Fibroblast of the aortic adventitia (primary cell): ENCODE results near the gene ZNF44. TPM values are rescaled to one million over a fixed set of nuclear protein-coding genes. Genes with fewer than 3 reads are reported as not detected.
"Not testable (repeated sequence)": the region's sequence is repeated elsewhere in the genome, so short reads cannot be mapped to it uniquely, and the experiment has no call there.

Experiments used
- DNase-seq: peaks from one replicate; pipeline ENCODE4 v3.0.0-alpha.2; 2010; ENCODE audit warnings: low read depth
- H3K4me3 ChIP-seq: 2 replicates; pipeline ENCODE4 v1.5.1; 2011; ENCODE audit warnings: low read depth, mild to moderate bottlenecking, control low read depth, low read length, moderate library complexity
- total RNA-seq: library from RNA; depleted of rRNA; stranded (reverse); fragments of >200 nt; gene quantifications from 2 replicates; pipeline ENCODE4 v1.2.3, GENCODE V29; 2012; ENCODE audit warnings: low replicate concordance
- TF ChIP-seq, protein P1 (sequence below): IDR thresholded peaks from 2 replicates; pipeline ENCODE4 v1.5.1; 2011; ENCODE audit warnings: mild to moderate bottlenecking, low read length, control low read depth, inconsistent platforms; ENCODE audit not compliant: insufficient read depth

Gene ZNF44
- total RNA-seq, 1 donor: 5.3 TPM

GRCh38 chr19:12318782-12319413 lies 24.2 kb upstream of the ZNF44 start:
- H3K4me3 ChIP-seq: no peak overlapping the region
- TF ChIP-seq, protein P1, sequence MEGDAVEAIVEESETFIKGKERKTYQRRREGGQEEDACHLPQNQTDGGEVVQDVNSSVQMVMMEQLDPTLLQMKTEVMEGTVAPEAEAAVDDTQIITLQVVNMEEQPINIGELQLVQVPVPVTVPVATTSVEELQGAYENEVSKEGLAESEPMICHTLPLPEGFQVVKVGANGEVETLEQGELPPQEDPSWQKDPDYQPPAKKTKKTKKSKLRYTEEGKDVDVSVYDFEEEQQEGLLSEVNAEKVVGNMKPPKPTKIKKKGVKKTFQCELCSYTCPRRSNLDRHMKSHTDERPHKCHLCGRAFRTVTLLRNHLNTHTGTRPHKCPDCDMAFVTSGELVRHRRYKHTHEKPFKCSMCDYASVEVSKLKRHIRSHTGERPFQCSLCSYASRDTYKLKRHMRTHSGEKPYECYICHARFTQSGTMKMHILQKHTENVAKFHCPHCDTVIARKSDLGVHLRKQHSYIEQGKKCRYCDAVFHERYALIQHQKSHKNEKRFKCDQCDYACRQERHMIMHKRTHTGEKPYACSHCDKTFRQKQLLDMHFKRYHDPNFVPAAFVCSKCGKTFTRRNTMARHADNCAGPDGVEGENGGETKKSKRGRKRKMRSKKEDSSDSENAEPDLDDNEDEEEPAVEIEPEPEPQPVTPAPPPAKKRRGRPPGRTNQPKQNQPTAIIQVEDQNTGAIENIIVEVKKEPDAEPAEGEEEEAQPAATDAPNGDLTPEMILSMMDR: no peak

DNA sequence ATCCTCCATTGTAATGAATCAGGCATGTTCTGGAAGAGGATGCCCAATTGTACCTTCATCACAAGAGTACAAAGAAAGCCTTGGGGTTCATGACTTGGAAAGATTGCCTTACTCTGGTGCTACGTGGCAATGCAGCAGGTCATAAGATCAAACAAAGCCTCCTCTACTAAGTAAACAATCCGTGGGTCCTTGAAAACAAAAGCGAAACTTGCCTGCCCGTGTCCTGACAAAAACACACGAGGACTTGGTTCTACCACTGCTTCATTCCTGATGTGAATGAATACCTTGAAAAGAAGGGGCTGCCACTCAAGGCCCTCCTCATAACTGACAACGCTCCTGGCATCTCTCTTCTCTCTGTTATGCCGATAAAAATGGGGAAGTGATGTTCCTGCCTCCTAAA lies 19.9 kb upstream of the ZNF44 start:
- TF ChIP-seq, protein P1: no peak

More at GRCh38 chr19:12318782-12319413, 24.2 kb upstream of the ZNF44 start:
- DNase-seq: no peak

DNA sequence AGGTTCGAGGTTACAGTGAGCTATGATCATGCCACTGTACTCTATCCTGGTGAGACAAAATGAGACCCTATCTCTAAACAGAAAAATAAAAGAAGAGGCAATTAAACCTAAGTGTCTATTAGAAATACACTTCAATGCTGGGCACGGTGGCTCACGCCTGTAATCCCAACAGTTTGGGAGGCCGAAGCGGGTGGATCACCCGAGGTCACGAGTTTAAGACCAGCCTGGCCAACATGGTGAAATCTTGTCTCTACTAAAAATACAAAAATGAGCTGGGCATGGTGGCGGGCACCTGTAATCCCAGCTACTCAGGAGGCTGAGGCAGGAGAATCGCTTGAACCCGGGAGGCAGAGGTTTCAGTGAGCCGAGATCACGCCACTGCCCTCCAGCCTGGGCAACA lies 14.2 kb upstream of the ZNF44 start:
- not testable (repeated sequence) for DNase-seq, H3K4me3 ChIP-seq

More for the DNA sequence above, 19.9 kb upstream of the ZNF44 start:
- H3K4me3 ChIP-seq: no peak overlapping the region
- DNase-seq: no peak

GRCh38 chr19:12295191-12295590 lies 508 bp upstream of the ZNF44 start:
- TF ChIP-seq, protein P1: no peak
- no peak for DNase-seq
- peak overlapping the region; percentile 99 for H3K4me3 ChIP-seq

GRCh38 chr19:12293777-12294248 lies 870 bp downstream of the ZNF44 start:
- peak; percentile 58 for DNase-seq
- TF ChIP-seq, protein P1: no peak
- H3K4me3 ChIP-seq: peak overlapping the region; percentile 99

DNA sequence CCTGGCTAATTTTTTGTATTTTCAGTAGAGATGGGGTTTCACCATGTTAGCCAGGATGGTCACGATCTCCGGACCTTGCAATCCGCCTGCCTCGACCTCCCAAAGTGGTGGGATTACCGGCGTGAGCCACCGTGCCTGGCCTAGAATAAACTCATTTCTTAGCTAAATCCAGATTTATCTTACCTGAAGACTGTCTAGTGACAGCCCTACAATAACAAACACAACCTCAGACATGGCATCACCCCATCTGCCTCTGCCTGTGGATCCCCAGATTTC lies 5.0 kb downstream of the ZNF44 start:
- TF ChIP-seq, protein P1: no peak
- H3K4me3 ChIP-seq: no peak overlapping the region
- no peak for DNase-seq

DNA sequence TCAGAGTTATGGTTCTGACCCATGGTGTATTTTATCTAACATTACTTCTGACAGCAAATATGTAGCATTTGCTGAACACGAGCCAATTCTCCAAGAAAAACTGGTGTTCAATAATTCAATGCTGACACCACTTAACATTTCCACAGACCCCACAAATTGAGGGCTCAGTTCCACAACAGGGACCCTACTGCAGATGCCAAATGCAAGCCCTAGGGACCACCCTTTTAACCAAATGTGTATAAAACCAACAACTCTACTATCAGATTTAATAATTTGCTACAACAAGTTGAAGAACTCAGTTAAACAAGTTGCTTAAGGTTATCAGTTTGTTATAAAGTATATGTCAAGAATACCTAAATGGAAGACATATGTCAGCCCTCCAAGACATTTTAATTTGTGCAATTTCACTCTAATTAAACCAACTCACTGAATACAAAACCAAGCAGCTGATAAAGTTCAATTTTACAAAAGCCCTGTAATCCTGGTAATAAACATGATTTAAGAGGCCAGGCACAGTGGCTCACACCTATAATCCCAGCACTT lies 6.7 kb downstream of the ZNF44 start:
- DNase-seq: no peak
- H3K4me3 ChIP-seq: no peak overlapping the region
- TF ChIP-seq, protein P1: no peak
